GM19397 (cell line): ENCODE data around the gene KDM8.

Experiments used
- ATAC-seq: cut with Tn5 transposase; IDR thresholded peaks from one replicate; pipeline ENCODE4 v1.9.1; 2021; ENCODE audit warnings: mild to moderate bottlenecking, moderate library complexity; ENCODE audit not compliant: unreplicated experiment

Gene KDM8

DNA sequence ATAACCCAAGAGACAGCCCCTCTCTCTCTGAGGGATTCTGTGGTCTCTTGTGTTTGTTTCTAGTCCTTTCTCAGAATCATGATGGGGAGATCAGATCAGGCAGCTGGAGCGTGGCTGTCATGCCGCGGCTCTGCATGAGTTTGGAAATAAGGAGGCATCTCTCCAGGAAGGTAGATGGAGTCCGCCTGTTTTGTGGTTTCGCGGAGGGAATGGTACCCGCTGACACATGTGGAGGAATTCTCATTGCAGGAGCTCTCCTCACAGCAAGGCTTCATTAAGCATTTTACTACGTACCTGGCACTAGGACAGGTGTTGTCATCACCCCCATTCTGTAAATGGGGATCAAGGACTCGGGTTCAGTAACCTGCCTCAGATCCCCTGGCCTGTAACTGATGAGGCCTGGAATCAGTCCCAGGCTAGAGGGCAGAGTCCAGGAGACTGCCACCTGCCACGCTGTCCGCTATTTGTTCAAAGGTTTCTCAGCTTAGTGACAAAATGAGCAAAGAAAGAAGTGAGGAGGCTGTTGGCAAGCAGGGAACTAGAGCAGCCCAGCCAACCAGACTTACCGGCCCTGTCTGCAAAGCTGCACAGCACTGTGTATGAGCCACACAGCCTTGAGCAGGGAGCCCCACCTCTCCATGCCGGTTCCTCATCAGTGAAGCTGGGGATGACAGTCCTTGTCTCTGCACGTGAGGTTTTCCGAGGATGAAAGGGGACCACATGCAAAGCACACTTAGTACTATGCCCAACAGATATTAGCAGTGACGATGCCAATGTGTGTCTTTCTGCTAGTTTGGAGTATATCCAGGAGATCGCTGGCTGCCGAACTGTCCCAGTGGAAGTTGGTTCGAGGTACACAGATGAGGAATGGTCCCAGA is 11.0 kb downstream of the KDM8 start:
- ATAC-seq: no peak

DNA sequence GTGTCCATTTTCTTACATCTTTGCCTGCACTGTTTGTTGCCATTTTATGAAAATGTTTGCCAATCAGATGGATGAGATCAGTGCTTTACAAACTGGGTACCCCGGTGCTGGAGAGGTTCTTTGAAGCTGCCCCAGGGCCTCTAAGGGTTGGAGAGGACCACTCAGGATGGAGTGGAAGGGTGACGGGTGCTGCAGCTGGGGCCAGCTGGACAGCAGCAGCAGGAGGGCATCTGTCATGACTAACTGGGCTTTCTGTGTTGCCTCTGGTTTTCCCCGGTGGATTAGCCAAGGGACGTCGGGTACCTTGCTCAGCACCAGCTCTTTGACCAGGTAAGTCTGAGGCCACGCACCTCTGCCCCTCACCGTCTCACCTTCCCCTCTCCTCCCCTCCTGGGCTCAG is 12.3 kb downstream of the KDM8 start:
- no peak for ATAC-seq

DNA sequence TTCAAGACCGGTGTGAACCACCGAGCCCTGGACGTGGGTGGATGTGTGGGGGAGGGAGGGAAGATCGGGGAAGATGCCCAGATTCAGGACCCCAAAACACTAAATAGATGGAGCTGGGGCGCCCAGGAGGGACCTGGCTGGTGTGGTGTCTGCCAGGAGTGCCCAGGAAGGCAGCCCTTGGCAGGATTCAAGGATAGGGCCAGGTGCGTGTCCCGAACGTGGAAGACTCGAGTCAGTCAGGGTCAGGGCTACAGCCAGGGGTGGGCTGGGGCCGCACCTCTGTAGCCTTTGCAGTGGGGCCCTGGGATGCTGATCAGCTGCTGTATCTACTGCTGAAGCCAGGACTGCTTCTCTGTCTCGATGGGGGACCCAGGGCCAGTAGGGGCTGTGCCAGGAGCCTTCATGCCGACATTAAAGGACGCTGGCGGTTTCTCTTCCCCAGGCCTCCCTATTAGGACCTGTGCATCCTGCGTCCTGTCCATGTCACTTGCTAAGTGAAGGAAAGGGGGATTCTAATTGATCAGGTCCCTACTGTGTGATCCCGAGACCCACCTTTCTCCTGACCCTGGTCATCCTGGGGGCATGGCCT is 13.1 kb downstream of the KDM8 start:
- ATAC-seq: no peak

DNA sequence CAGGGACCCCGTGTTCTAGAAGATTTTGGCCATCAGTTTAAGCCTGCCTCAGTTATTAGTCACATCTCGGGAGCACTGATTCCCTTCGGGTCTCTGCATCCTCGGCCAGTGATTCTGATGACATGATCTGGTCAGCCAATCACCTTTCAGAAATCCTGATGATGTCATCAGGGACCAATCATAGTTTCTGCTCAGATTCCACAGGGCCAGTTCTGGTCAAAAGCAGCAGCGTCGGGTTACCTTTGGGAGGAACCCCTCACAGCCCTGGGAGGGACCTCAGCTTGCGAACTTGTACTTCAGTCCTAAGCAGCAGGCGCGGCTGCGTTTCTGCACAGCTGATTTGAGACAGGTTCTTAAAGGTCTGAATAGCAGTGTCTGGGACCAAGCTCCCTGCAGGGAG is 13.9 kb downstream of the KDM8 start:
- ATAC-seq: no peak

DNA sequence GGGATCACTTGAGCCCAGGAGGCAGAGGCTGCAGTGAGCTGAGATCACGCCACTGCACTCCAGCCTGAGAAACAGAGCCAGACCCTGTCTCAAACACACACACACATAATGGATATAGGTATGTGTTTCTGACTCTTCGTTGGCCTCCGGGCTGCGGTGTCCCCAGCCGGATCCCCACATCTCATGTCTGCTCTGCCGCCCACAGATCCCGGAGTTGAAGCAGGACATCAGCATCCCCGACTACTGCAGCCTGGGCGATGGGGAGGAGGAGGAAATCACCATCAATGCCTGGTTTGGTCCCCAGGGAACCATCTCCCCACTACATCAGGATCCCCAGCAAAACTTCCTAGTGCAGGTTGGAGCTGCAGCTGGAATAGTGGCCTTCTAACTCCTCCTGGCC is 15.4 kb downstream of the KDM8 start:
- ATAC-seq: no peak

- no peak for ATAC-seq
These were observed 15.8 kb downstream of the KDM8 start for GRCh38 chr16:27219161-27219560.

DNA sequence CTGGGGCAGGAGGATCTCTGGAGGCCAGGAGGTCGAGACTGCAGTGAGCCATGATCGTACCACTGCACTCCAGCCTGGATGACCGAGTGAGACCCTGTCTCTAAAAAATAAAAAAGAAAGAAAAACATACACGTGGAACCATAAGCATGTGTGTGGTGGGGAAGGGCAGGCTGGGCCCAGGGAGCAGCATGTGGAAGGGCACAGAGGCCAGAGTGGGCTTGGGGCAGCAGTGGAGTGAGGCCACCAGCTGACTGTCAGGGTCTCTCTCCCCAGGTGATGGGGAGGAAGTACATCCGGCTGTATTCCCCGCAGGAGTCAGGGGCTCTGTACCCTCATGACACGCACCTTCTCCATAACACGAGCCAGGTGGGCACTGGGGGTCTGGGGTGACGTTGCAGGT is 16.8 kb downstream of the KDM8 start:
- no peak for ATAC-seq

GRCh38 chr16:27220527-27220926 is 17.2 kb downstream of the KDM8 start:
- no peak for ATAC-seq

DNA sequence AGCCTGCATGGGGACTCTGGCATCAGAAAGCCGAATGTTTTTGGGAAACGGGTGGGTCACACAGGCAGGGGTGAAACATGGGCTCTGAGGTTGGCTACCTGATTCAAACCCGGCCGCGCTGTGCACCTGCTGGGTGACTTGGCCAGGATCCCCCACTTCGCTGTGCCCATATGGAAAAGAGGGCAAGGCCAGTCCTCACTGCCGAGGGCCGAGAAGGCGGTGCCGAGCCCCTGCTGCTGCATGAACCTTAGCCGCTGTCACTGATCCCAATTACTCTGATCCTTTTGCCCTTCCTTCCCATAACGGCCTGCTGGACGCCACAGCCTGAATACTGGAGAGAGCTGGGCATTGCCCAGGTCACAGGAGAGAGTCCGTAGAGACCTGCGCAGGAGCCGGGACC is 17.7 kb downstream of the KDM8 start:
- ATAC-seq: no peak

DNA sequence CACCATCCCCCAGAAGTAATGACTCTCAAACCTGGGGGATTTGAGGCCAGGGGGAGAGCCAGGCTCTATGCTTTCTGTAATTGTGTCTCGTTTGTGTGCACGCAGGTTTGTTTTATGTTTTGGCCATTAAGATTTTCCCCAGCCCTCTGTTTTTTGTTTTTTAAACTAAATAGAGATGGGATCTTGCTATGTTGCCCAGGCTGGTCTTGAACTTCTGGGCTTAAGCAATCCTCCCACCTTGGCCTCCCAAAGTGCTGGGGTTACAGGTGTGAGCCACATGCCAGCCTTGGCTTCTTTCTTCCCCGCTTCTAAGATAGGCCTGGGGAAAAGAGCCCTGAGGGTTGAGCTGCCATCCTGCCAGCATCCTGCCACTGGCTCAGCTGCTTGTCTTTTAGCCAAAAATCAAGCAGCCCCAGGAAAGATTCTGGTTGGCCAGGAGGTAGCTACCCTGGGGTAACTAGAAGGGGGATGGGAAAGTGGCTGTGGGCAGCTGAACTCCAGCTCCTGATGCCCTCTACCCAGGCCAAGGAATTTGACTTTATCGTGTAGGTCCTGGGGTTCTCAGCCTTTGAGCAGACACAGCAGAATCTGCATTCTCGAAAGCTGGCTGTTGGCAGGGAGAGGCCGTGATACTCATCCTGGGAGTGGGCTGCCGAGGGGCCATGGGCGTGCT is 18.4 kb downstream of the KDM8 start:
- no peak for ATAC-seq

GRCh38 chr16:27222249-27223225 is 19.2 kb downstream of the KDM8 start:
- ATAC-seq: no peak

- ATAC-seq: no peak
These were observed 19.9 kb downstream of the KDM8 start for GRCh38 chr16:27223226-27223610.

DNA sequence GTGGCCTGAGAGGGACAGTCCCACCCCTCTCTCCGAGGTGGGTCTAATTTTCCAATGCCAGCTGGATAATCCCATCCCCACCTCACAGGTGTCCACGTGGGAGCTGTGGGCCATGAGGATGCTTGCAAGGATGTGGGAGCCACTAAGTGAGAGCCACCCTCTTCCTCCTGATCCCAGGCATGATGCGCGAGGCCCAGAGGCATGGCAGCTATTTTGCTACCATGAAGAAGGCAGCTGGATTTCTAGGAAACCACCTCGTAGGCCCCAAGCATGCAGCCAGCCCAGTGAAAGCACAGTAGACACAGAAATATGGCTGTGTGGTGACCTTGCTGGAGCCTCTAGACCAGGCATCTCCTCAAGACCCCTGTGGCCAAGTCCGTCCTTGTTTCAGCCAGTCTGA is 20.4 kb downstream of the KDM8 start:
- ATAC-seq: no peak

DNA sequence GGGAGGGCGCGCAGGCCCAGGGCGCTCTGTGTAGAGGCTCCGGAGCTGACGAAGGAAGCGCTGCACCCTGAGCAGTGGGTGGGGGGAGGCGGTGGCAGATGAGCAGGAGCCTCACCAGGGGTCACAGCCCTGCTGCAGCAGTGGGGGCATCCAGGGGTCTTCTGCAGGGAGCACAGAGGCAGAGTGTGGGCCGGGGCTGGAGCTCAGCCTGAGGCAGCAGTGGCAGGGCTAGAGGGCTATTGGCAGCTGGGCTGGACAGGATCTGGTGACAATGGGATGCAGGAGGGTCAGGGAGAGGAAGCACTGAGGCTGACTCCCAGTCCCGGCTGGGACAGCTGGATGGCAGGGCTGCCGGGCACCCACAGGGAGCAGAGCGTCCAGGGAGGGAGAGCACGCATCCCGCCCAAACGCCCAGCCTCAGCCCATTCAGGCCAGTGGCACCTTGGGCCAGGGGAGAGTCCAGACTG is 21.0 kb downstream of the KDM8 start:
- no peak for ATAC-seq

DNA sequence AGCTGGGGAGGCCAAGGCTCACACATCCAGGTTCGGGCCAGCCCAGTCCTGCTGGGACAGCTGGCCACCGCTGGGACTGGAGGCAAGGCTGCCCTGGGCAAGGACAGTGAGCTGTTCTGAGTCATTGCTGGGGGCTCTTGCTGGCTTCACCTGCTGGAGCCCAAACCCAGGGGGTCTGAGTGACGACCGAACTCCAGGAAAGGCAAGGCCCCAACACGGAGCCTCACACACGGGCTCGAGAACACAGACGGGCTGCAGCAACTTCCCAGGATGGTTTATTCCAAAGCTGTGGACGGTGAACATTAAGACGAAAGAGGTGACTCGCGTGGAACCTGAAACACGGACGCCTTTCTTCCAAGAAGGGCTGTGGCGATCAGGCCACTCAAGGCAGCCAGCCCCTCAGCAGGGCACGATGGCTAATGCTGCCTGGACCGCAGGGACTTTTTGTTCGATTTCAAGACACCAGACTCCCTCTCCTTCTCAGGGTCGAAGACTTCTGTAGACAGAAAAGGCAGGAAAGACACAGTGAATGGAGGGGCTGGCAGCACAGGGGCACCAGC is 21.5 kb downstream of the KDM8 start:
- no peak for ATAC-seq

DNA sequence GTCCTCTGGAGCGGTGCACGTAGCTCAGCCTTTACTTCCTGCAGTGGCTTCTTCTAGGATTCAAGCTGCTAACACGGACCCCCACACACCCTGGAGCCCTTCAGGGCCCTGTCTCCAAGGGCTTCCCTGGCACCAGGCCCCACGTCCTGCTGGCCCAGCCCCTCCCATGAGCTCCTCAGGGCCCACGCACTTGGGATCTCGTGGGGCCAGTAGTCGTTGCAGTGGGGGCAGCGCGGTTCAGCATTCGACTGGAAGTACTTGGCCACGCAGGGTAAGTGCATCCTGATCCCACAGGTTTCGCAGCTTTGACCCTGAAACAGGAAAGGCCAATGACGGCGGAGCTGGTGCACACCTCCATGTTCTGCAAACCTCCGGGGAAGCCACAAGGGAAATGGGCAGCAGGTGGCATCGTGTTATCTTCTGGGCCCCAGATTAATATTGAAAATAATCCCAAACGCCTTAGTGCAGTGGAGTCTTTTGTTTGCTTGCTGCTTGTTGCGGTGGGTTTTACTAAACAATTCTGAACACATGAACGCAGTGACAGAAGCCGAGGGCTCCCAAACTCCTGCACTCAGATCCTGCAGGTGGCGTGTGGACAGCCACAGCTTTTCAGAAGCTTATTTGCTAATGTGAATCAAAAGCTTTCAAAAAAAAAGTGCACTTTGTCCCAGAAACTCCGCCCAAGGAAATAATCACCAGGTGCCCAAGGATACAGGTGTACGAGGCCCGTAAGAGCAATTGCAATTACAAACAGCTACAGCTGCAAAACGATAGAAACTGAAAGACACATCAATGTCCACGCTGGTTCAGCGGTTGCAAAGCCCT is 22.4 kb downstream of the KDM8 start:
- no peak for ATAC-seq

- no peak for ATAC-seq
These were observed 23.1 kb downstream of the KDM8 start for GRCh38 chr16:27226476-27226875.

DNA sequence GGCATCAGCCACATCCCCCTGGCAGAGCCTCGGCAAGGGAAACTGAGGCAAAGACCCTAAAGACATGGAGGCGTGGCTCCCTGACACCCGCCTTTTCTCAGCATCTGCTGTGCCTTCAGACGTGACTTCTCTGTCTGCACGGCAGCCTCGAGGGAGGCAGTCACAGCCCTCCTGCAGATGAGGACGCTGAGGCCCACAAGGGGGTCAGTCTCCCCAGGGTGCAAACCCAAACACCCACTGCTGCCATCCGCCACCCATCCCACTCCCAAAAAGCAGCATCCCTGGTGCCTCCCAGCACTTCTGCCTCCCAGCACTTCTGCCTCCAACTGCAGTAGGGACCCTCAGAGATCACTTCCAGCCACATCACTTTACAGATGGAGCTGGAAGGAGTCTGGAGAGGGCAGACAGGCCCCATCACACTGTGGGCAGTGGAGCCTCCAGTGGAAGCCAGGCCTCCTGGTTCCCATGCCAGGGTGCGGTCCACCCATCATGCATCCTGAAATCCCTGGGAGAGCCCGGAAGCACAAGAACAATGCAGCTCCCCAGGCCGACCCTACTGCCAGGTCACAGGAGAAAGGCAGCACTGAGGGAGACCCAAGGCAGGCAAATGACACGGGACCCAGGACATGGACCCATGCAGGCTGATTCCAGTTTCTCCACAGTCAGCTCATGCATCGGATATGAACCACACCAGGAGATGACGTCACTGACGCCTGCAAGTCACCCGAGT is 23.8 kb downstream of the KDM8 start:
- ATAC-seq: no peak

DNA sequence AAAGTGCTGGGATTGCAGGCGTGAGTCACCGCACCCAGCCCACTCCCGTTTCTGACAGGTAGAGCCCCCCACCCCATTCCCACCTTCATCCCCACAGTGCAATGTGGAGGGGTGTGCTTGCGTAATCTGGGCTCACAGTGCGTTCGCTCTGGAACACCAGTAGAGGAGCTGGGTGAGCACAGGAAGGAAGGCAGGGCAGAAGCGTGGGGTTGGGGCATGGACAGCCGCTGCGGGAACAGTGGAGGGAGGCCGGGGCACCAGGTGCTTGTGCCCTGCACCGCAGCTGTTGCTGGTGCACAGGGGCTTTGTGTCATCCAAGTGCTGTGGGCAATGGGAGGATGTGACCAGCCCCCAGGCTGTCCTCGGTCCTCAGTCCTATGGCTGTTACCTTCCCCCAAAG is 24.7 kb downstream of the KDM8 start:
- no peak for ATAC-seq
